ENCODE measurements around the gene ACTRT2.

DNA sequence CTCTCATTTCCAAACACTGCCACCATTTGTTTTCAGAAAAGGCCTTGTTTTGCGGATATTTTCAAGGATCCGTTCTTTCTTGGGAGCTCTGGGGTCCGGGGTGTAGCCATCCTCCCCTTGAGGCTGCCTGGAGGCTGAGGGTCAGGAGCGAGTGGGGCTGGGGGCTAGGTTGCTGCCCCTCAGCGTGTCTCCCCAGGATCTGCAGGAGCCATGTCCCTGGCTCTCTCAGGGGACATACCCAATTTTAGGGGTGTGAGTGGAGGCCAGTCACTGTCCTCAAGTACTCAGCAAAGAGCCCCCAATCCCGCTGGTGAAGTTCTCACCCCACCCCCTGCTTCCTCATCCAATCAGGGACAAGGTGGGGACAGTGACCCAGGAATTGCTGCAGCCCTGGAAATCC, 32.7 kb downstream of the ACTRT2 start:
- no peak for TF ChIP-seq ZNF70 (CRISPR knock-in tag; IDR thresholded peaks at IDR 0.05)
- TF ChIP-seq ZNF565 (CRISPR knock-in tag; conservative IDR thresholded peaks at IDR 0.05; ENCODE audit: low read depth), result no peak
- no peak for TF ChIP-seq ISL1 (CRISPR knock-in tag; IDR thresholded peaks at IDR 0.05)
- TF ChIP-seq, protein P1, sequence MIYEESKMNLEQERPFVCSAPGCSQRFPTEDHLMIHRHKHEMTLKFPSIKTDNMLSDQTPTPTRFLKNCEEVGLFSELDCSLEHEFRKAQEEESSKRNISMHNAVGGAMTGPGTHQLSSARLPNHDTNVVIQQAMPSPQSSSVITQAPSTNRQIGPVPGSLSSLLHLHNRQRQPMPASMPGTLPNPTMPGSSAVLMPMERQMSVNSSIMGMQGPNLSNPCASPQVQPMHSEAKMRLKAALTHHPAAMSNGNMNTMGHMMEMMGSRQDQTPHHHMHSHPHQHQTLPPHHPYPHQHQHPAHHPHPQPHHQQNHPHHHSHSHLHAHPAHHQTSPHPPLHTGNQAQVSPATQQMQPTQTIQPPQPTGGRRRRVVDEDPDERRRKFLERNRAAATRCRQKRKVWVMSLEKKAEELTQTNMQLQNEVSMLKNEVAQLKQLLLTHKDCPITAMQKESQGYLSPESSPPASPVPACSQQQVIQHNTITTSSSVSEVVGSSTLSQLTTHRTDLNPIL (CRISPR knock-in tag; IDR thresholded peaks at IDR 0.05; ENCODE audit: low read depth), result no peak

Measured in SK-N-SH treated with all-trans-retinoic acid at 6 μM for 48 hours (cell line).